T-helper 1 cell treated with Interleukin-12 subunit alpha and Interleukin-12 subunit beta and Interleukin-4 antibody, amounts not matched to agents 30 μg/mL and 1 μg/mL, for 36 hours (primary cell): ENCODE results near the gene GP1BB.
"Not testable (repeated sequence)": the region's sequence is repeated elsewhere in the genome, so short reads cannot be mapped to it uniquely, and the experiment has no call there.

Experiments
- H3K27ac Mint-ChIP-seq: one replicate; pipeline ENCODE4 v1.8.0; 2021; ENCODE audit warnings: mild to moderate bottlenecking, mixed read lengths
- H3K27me3 Mint-ChIP-seq: one replicate; pipeline ENCODE4 v1.8.0; 2021; ENCODE audit warnings: low read depth, mixed read lengths
- H3K36me3 Mint-ChIP-seq: one replicate; pipeline ENCODE4 v1.8.0; 2021; ENCODE audit warnings: low read depth, mixed read lengths
- H3K4me1 Mint-ChIP-seq: one replicate; pipeline ENCODE4 v1.8.0; 2021; ENCODE audit warnings: low read depth, mixed read lengths
- H3K4me3 Mint-ChIP-seq: one replicate; pipeline ENCODE4 v1.8.0; 2021; ENCODE audit warnings: mild to moderate bottlenecking, moderate library complexity, mixed read lengths
- H3K9me3 Mint-ChIP-seq: one replicate; pipeline ENCODE4 v1.8.0; 2021; ENCODE audit warnings: mixed read lengths

Gene GP1BB

DNA sequence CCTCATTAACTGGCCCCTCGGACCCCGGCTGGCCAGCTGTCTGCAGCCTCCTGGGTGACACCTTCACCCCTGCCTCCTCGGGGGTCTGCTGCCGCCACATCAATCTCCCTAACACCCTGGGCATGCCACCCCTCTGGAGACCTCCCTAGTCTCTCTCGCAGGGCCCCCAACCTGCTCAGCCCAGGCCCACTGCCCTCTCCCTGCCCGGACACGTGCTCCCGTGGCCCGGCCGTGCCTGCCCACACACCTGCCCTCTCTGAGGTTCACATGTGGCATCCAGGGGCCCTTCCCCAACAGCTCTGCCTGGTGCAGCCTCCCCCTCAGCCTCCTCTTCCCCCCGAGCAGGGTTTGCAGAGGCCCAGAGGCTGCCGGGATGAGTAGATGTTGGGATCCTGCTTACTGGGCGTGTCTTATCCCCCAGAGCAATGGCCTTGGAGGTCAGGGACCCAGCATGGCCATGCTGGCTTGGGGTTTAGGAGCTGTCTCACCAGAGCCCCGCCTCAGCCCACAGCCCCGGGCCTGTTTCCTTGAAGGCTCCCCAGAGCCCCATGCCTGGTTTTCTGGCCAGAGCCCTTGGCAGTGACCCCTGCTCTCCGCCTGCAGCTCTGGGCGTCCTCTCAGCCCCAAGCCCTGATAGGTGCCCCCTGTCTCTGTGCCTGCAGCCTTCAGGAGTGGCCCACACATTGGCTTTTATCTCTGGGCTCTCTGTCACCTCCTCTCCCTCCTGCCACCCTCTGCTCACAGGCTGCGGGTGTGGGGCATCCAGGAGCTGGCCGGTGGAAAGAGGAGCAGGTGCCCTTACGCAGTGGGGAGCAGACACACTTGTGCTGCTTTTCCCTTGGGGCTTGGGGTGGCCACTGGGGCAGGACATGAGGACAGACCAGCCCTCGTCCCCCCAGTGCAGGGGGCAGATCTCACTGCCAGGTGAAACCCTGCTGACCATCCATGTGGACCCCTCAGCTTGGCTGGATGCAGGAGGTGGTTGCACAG is 34.7 kb upstream of the GP1BB start:
- Mint-ChIP-seq H3K36me3 (no peaks in the 10 kb centered on the region), H3K4me3 (no peak overlapping the region), H3K9me3 (no peaks in the 10 kb centered on the region), H3K27ac (no peak overlapping the region), H3K27me3 (peaks cover 13% of the 10 kb centered on the region), H3K4me1 (no peaks in the 10 kb centered on the region)

DNA sequence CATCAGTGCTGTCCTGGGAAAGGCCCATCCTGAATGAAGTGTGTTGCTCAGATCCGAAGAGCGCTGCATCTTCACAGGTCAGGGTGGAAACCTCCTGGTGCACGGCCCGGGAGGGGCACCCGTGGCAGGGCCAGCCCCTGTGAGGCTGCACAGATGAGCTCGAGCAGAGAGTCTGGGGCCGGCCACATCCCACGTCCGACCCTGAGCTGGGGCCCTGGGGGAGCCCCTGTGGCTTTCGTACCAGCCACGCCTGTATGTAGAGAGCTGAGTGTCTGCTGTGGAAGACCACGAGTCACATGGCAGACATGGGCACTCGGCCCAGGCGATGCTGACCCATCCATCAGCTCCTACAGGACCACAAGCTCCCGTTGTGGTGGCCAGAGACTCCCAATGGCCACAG is 33.9 kb upstream of the GP1BB start:
- Mint-ChIP-seq H3K4me1 (no peaks in the 10 kb centered on the region), H3K36me3 (no peaks in the 10 kb centered on the region), H3K4me3 (no peak overlapping the region)

GRCh38 chr22:19691007-19691720 is 32.2 kb upstream of the GP1BB start:
- H3K9me3 Mint-ChIP-seq, result no peaks in the 10 kb centered on the region

More for the DNA sequence above, 33.9 kb upstream of the GP1BB start:
- Mint-ChIP-seq H3K27ac (no peak overlapping the region), H3K9me3 (no peaks in the 10 kb centered on the region), H3K27me3 (peaks cover 6% of the 10 kb centered on the region)

GRCh38 chr22:19691721-19692341 is 31.5 kb upstream of the GP1BB start:
- Mint-ChIP-seq H3K27ac (no peak overlapping the region), H3K4me1 (no peaks in the 10 kb centered on the region), H3K4me3 (no peak overlapping the region), H3K36me3 (no peaks in the 10 kb centered on the region), H3K9me3 (no peaks in the 10 kb centered on the region), H3K27me3 (peaks cover 4% of the 10 kb centered on the region)

More at GRCh38 chr22:19691007-19691720, 32.2 kb upstream of the GP1BB start:
- no peak overlapping the region for H3K27ac Mint-ChIP-seq
- H3K4me1 Mint-ChIP-seq, result no peaks in the 10 kb centered on the region
- no peaks in the 10 kb centered on the region for H3K36me3 Mint-ChIP-seq
- no peak overlapping the region for H3K4me3 Mint-ChIP-seq
- H3K27me3 Mint-ChIP-seq, result peaks cover 6% of the 10 kb centered on the region

- Mint-ChIP-seq H3K4me1 (no peaks in the 10 kb centered on the region), H3K27ac (no peak overlapping the region), H3K36me3 (no peaks in the 10 kb centered on the region), H3K27me3 (peaks cover 4% of the 10 kb centered on the region), H3K9me3 (no peaks in the 10 kb centered on the region), H3K4me3 (no peak overlapping the region)
These were observed 29.8 kb upstream of the GP1BB start for GRCh38 chr22:19693581-19693980.

DNA sequence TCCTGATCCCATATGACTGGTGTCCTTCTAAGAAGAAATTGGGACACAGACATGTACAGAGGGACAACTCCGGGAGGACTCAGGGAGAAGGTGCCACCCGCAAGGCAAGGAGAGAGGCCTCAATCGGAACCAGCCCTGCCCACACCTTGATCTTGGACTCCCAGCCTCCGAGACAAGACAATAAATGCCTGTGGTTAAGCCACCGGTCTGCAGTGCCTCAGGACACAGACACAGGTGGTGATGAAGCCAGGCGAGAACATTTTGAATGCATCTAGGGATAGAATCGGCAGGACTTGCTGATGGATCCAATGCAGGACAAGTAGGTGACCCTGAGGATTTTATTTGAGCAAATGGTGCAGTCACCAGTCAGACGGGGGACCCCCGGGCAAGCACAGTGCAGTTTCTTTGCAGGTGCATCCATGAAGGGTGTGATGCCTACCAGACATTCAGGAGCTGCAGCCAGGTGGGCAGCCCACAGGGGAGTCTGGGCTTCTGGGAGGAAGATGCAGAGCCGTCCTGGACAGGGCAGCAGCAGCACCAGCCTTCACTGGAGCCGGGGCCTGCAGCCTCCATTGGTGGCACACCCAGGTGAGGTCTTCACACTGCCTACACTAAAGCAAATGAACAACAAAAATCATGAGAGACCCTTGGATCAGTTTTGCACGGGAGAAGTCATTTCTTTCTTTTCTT is 29.2 kb upstream of the GP1BB start:
- Mint-ChIP-seq H3K27ac (no peak overlapping the region), H3K27me3 (peaks cover 4% of the 10 kb centered on the region), H3K4me1 (no peaks in the 10 kb centered on the region), H3K36me3 (no peaks in the 10 kb centered on the region), H3K9me3 (no peaks in the 10 kb centered on the region), H3K4me3 (no peak overlapping the region)

GRCh38 chr22:19694696-19695095 is 28.6 kb upstream of the GP1BB start:
- peaks cover 4% of the 10 kb centered on the region for H3K27me3 Mint-ChIP-seq
- no peak overlapping the region for H3K4me3 Mint-ChIP-seq
- no peaks in the 10 kb centered on the region for H3K4me1 Mint-ChIP-seq
- no peaks in the 10 kb centered on the region for H3K36me3 Mint-ChIP-seq
- no peak overlapping the region for H3K27ac Mint-ChIP-seq
- no peaks in the 10 kb centered on the region for H3K9me3 Mint-ChIP-seq

- no peak overlapping the region for H3K4me3 Mint-ChIP-seq
These were observed 26.6 kb upstream of the GP1BB start for GRCh38 chr22:19696504-19697276.

DNA sequence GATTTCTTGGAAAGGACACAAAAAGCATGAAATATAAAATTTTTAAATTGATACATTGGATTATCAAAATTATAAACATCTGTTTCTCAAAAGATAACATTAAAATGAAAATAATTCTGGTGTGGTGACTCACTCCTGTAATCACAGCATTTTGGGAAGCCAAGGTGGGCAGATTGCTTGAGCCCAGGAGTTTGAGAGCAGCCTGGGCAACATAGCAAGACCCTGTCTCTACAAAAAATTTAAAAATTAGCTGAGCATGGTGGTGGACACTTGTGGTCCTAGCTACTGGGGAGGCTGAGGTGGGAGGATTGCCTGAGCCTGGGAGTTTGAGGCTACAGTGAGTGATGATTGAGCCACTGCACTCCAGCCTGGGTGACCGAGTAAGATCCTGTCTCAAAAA is 25.5 kb upstream of the GP1BB start:
- H3K9me3 Mint-ChIP-seq, H3K36me3 Mint-ChIP-seq, H3K27ac Mint-ChIP-seq, H3K4me3 Mint-ChIP-seq, H3K4me1 Mint-ChIP-seq: not testable (repeated sequence)
- H3K27me3 Mint-ChIP-seq, result peaks cover 11% of the 10 kb centered on the region

More at GRCh38 chr22:19696504-19697276, 26.6 kb upstream of the GP1BB start:
- Mint-ChIP-seq H3K27me3 (peaks cover 11% of the 10 kb centered on the region), H3K9me3 (no peaks in the 10 kb centered on the region), H3K27ac (no peak overlapping the region), H3K4me1 (no peaks in the 10 kb centered on the region), H3K36me3 (no peaks in the 10 kb centered on the region)

GRCh38 chr22:19700790-19701419 is 22.4 kb upstream of the GP1BB start:
- Mint-ChIP-seq H3K9me3 (no peaks in the 10 kb centered on the region), H3K27ac (no peak overlapping the region), H3K27me3 (peaks cover 11% of the 10 kb centered on the region)

GRCh38 chr22:19701420-19702145 is 21.8 kb upstream of the GP1BB start:
- no peaks in the 10 kb centered on the region for H3K9me3 Mint-ChIP-seq
- no peak overlapping the region for H3K4me3 Mint-ChIP-seq
- H3K27ac Mint-ChIP-seq, result no peak overlapping the region
- H3K36me3 Mint-ChIP-seq, result no peaks in the 10 kb centered on the region
- no peaks in the 10 kb centered on the region for H3K4me1 Mint-ChIP-seq
- peaks cover 11% of the 10 kb centered on the region for H3K27me3 Mint-ChIP-seq

More at GRCh38 chr22:19700790-19701419, 22.4 kb upstream of the GP1BB start:
- H3K36me3 Mint-ChIP-seq, result no peaks in the 10 kb centered on the region
- H3K4me1 Mint-ChIP-seq, result no peaks in the 10 kb centered on the region
- no peak overlapping the region for H3K4me3 Mint-ChIP-seq

DNA sequence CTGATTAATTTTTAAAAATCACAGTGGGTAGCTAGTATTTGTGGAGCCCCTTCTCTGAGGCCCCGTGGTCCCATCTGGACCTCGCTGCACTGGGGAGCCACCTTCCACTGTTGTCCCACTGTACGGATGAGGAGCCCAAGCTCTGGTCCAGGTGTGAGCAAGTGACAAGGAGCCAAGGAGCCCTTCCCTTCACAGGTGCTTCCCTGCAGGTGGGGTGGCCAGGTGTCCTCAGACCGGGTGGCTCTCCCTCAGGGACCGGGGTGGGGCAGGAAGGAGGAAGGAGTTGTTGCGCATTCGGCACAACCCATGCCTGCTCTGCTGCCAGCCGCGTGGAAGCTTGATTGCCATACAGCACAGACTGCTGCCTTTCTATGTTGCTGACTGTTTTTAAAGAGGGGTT is 19.5 kb upstream of the GP1BB start:
- H3K4me3 Mint-ChIP-seq, result no peak overlapping the region
- H3K9me3 Mint-ChIP-seq, result no peaks in the 10 kb centered on the region
- H3K4me1 Mint-ChIP-seq, result no peaks in the 10 kb centered on the region
- no peak overlapping the region for H3K27ac Mint-ChIP-seq
- H3K36me3 Mint-ChIP-seq, result no peaks in the 10 kb centered on the region
- peaks cover 11% of the 10 kb centered on the region for H3K27me3 Mint-ChIP-seq
